HG02610 (cell line): ENCODE results near the gene SARDH.
"Not testable (repeated sequence)": the region's sequence is repeated elsewhere in the genome, so short reads cannot be mapped to it uniquely, and the experiment has no call there.

Experiments
- ATAC-seq: cut with Tn5 transposase; IDR thresholded peaks from one replicate; pipeline ENCODE4 v1.9.1; 2021; ENCODE audit warnings: mild to moderate bottlenecking, moderate library complexity; ENCODE audit not compliant: unreplicated experiment

Gene SARDH

GRCh38 chr9:133760713-133761290 is 22.6 kb upstream of the SARDH start:
- ATAC-seq = no peak

- ATAC-seq = no peak
These were observed 21.8 kb upstream of the SARDH start for GRCh38 chr9:133759946-133760345.

GRCh38 chr9:133759146-133759900 is 21.2 kb upstream of the SARDH start:
- no peak for ATAC-seq

- no peak for ATAC-seq
These were observed 20.1 kb upstream of the SARDH start for GRCh38 chr9:133758228-133758627.

GRCh38 chr9:133754688-133755227 is 16.6 kb upstream of the SARDH start:
- no peak for ATAC-seq

- no peak for ATAC-seq
These were observed 16.0 kb upstream of the SARDH start for GRCh38 chr9:133754187-133754586.

- no peak for ATAC-seq
These were observed 14.7 kb upstream of the SARDH start for GRCh38 chr9:133752739-133753446.

- no peak for ATAC-seq
These were observed 13.0 kb upstream of the SARDH start for GRCh38 chr9:133750982-133751649.

GRCh38 chr9:133747309-133747708 is 9.2 kb upstream of the SARDH start:
- no peak for ATAC-seq

- not testable (repeated sequence) for ATAC-seq
These were observed 6.4 kb upstream of the SARDH start for GRCh38 chr9:133744528-133744927.

GRCh38 chr9:133742849-133743444 is 4.8 kb upstream of the SARDH start:
- ATAC-seq = no peak

- no peak for ATAC-seq
These were observed 4.1 kb upstream of the SARDH start for GRCh38 chr9:133742251-133742650.

GRCh38 chr9:133741716-133742115 is 3.6 kb upstream of the SARDH start:
- ATAC-seq = no peak

- ATAC-seq = no peak
These were observed 2.8 kb upstream of the SARDH start for GRCh38 chr9:133740911-133741310.

- ATAC-seq = no peak
These were observed 1.5 kb upstream of the SARDH start for GRCh38 chr9:133739408-133740280.

- no peak for ATAC-seq
These were observed 581 bp upstream of the SARDH start for GRCh38 chr9:133738640-133739225.

- ATAC-seq = no peak
These were observed 930 bp downstream of the SARDH start for GRCh38 chr9:133737071-133737773.

- no peak for ATAC-seq
These were observed 2.2 kb downstream of the SARDH start for GRCh38 chr9:133735931-133736330.

GRCh38 chr9:133735415-133735775 is 2.8 kb downstream of the SARDH start:
- no peak for ATAC-seq
